ENCODE results near the gene SLC35G2.

GRCh38 chr3:136790786-136791185 lies 28.1 kb upstream of the SLC35G2 start:
- TF ChIP-seq POLR2AphosphoS5 (IDR thresholded peaks at IDR 0.05; ENCODE audit: borderline replicate concordance, low read depth, low read length) (no peak), EZH2 (IDR thresholded peaks at IDR 0.05) (no peak), FOXP2 (optimal IDR thresholded peaks at IDR 0.05; ENCODE audit: control extremely low read depth, extremely low read length, insufficient read depth) (no peak)
